Measurements from ENCODE around the gene SLA2.

The SLA2 gene

GRCh38 chr20:36605399-36606157 lies 40.4 kb downstream of the SLA2 start, which contains the start of gene RAB5IF:
Gene RAB5IF (plus strand): TSS chr20:36605779. CDS start chr20:36605952, 173 bp downstream.
- DNase-seq (ENCODE audit: low read depth), result peak; percentile 99
- peak; percentile 88 for TF ChIP-seq CTCF (IDR thresholded peaks at IDR 0.05; ENCODE audit: insufficient read depth, low read depth, low read length, missing control alignments)
- H3K4me3 ChIP-seq (ENCODE audit: low read length), result peak within 1 kb of the TSS; percentile 97

- H3K4me3 ChIP-seq (ENCODE audit: low read length), result peak overlapping the region; percentile 47
- peak; percentile 10 for DNase-seq (ENCODE audit: low read depth)
- TF ChIP-seq CTCF (IDR thresholded peaks at IDR 0.05; ENCODE audit: insufficient read depth, low read depth, low read length, missing control alignments), result no peak
Observed at GRCh38 chr20:36604952-36605398, 41.0 kb downstream of the SLA2 start.

GRCh38 chr20:36601540-36601939 lies 44.5 kb downstream of the SLA2 start:
- no peak for DNase-seq (ENCODE audit: low read depth)
- TF ChIP-seq CTCF (IDR thresholded peaks at IDR 0.05; ENCODE audit: insufficient read depth, low read depth, low read length, missing control alignments), result no peak
- H3K4me3 ChIP-seq (ENCODE audit: low read length), result no peak overlapping the region

GRCh38 chr20:36599912-36600345 lies 46.1 kb downstream of the SLA2 start:
- no peak for DNase-seq (ENCODE audit: low read depth)
- H3K4me3 ChIP-seq (ENCODE audit: low read length), result no peak overlapping the region
- TF ChIP-seq CTCF (IDR thresholded peaks at IDR 0.05; ENCODE audit: insufficient read depth, low read depth, low read length, missing control alignments), result no peak

- no peak overlapping the region for H3K4me3 ChIP-seq (ENCODE audit: low read length)
- TF ChIP-seq CTCF (IDR thresholded peaks at IDR 0.05; ENCODE audit: insufficient read depth, low read depth, low read length, missing control alignments), result no peak
- no peak for DNase-seq (ENCODE audit: low read depth)
Observed at GRCh38 chr20:36593347-36593929, 52.6 kb downstream of the SLA2 start.

GRCh38 chr20:36591854-36592641 lies 53.9 kb downstream of the SLA2 start:
- TF ChIP-seq CTCF (IDR thresholded peaks at IDR 0.05; ENCODE audit: insufficient read depth, low read depth, low read length, missing control alignments), result peak; percentile 60
- no peak overlapping the region for H3K4me3 ChIP-seq (ENCODE audit: low read length)
- DNase-seq (ENCODE audit: low read depth), result peak; percentile 52
